ENCODE measurements around the gene ADPRS. TPM values are rescaled to one million over a fixed set of nuclear protein-coding genes. Genes with fewer than 3 reads are reported as not detected.

Gene ADPRS
- total RNA-seq, 1 experiment from 2014 or later: 26.5 TPM

DNA sequence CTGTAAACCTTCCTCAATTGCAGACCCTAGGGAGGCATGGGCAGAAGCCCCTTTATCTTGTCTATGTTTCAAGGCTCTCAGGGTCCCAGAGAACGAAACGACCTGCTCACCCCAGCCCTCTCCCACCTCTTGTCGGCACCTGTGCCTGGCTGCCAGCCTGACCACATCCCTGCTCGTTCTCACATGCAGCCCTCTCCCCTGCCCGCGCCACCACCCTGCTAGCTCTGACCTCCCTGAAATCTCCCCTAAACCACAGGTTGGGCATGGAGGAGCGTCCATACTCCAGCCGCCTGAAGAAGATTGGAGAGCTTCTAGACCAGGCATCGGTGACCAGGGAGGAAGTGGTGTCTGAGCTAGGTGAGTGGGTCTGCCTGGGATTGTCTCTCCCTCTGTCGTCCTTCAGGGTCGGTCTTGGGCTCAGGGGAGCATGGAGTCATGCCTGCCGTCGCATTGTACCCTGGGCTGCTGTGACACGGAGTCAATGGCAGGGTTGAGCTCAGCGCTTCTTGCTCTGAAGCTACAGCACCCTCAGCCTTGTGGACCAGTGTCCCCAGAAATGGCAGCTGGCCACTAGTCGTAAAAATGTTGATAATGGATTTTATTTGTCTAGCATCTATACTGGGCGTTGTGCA is 3.6 kb downstream of the ADPRS start:
- no peak overlapping the region for H3K4me3 Mint-ChIP-seq (ENCODE audit: low read depth, unreplicated experiment)
- H3K27ac Mint-ChIP-seq (ENCODE audit: unreplicated experiment): no peak overlapping the region
- H3K27me3 Mint-ChIP-seq (ENCODE audit: unreplicated experiment): no peaks in the 10 kb centered on the region
- no TSS peak for BruUV-seq (replicated peaks)
- H3K36me3 Mint-ChIP-seq (ENCODE audit: insufficient read depth, unreplicated experiment): peaks cover 37% of the 10 kb centered on the region
- peaks cover 9% of the 10 kb centered on the region for H3K4me1 Mint-ChIP-seq (ENCODE audit: low read depth, unreplicated experiment)
- CTCF ChIA-PET: interaction anchor here (0.5 kb wide), 1 partner anchor 591 kb away, joined by 4 read pairs; no protein-coding TSS in a partner anchor
- DNase-seq: no peak
- TF ChIP-seq, protein P1, sequence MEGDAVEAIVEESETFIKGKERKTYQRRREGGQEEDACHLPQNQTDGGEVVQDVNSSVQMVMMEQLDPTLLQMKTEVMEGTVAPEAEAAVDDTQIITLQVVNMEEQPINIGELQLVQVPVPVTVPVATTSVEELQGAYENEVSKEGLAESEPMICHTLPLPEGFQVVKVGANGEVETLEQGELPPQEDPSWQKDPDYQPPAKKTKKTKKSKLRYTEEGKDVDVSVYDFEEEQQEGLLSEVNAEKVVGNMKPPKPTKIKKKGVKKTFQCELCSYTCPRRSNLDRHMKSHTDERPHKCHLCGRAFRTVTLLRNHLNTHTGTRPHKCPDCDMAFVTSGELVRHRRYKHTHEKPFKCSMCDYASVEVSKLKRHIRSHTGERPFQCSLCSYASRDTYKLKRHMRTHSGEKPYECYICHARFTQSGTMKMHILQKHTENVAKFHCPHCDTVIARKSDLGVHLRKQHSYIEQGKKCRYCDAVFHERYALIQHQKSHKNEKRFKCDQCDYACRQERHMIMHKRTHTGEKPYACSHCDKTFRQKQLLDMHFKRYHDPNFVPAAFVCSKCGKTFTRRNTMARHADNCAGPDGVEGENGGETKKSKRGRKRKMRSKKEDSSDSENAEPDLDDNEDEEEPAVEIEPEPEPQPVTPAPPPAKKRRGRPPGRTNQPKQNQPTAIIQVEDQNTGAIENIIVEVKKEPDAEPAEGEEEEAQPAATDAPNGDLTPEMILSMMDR (IDR thresholded peaks at IDR 0.05; ENCODE audit: unreplicated experiment): no peak
- intact Hi-C loops (cut with micrococcal nuclease; ENCODE audit: unreplicated experiment): no loop called here
- no peaks in the 10 kb centered on the region for H3K9me3 Mint-ChIP-seq (ENCODE audit: low read depth, unreplicated experiment)

DNA sequence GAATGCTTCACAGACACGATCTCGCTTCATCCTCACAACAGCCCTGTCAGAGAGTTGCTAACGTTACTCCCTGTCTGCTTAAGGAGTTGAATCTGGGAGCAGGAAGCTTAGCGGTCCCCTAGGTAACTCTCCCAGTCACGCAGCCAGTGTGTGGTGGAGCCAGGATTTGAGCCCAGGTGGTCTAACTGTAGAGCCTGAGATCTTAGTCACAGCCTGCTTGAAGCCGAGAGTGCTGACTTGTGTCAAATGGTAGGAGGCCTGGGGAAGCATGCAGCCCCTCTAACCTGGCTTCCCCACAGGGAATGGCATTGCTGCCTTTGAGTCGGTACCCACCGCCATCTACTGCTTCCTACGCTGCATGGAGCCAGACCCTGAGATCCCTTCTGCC is 4.1 kb downstream of the ADPRS start:
- peaks cover 9% of the 10 kb centered on the region for H3K4me1 Mint-ChIP-seq (ENCODE audit: low read depth, unreplicated experiment)
- DNase-seq: no peak
- no peak overlapping the region for H3K27ac Mint-ChIP-seq (ENCODE audit: unreplicated experiment)
- intact Hi-C loops (cut with micrococcal nuclease; ENCODE audit: unreplicated experiment): no loop called here
- BruUV-seq (replicated peaks): no TSS peak
- CTCF ChIA-PET: no interaction called here
- peaks cover 37% of the 10 kb centered on the region for H3K36me3 Mint-ChIP-seq (ENCODE audit: insufficient read depth, unreplicated experiment)
- H3K27me3 Mint-ChIP-seq (ENCODE audit: unreplicated experiment): no peaks in the 10 kb centered on the region
- H3K9me3 Mint-ChIP-seq (ENCODE audit: low read depth, unreplicated experiment): no peaks in the 10 kb centered on the region
- H3K4me3 Mint-ChIP-seq (ENCODE audit: low read depth, unreplicated experiment): no peak overlapping the region
- TF ChIP-seq, protein P1 (IDR thresholded peaks at IDR 0.05; ENCODE audit: unreplicated experiment): no peak

DNA sequence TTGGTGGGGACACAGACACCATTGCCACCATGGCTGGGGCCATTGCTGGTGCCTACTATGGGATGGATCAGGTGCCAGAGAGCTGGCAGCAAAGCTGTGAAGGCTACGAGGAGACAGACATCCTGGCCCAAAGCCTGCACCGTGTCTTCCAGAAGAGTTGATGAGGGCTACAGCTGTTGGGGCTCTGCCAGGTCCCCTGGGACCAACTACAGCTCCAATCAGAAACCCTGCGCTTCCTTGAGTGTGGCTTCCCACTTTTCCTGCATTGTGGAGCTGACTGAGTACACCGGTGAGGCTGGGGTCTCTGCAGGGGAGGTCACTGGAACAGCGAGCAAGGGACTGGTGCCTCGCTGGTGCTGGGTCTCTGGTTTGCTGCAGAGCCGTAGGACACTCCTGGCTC is 4.5 kb downstream of the ADPRS start:
- Mint-ChIP-seq H3K4me1 (ENCODE audit: low read depth, unreplicated experiment) (peaks cover 9% of the 10 kb centered on the region), H3K27ac (ENCODE audit: unreplicated experiment) (no peak overlapping the region), H3K36me3 (ENCODE audit: insufficient read depth, unreplicated experiment) (peaks cover 35% of the 10 kb centered on the region), H3K27me3 (ENCODE audit: unreplicated experiment) (no peaks in the 10 kb centered on the region), H3K4me3 (ENCODE audit: low read depth, unreplicated experiment) (no peak overlapping the region), H3K9me3 (ENCODE audit: low read depth, unreplicated experiment) (no peaks in the 10 kb centered on the region)
- intact Hi-C loops (cut with micrococcal nuclease; ENCODE audit: unreplicated experiment): no loop called here
- TF ChIP-seq, protein P1 (IDR thresholded peaks at IDR 0.05; ENCODE audit: unreplicated experiment): no peak
- CTCF ChIA-PET: no interaction called here
- BruUV-seq (replicated peaks): no TSS peak
- no peak for DNase-seq

DNA sequence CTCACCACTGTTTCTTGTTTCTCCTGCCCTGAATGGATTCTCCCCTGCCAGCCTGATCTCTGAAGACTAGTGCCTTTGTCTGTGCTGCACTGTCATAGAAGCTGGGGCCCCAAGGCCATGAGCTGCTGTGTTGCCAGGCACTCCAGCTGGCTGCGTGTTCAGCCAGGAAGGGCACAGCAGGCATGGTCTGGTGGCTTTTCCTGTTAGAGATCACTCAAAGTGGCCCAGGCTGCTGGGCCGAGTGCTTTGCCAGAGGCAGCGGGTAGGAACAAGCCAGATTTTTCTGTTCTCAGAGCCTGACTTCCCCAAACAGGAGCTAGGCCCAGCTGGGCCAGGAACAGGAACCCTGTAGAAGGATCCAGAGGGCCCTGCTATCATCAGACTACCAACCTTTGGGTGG is 5.2 kb downstream of the ADPRS start:
- Mint-ChIP-seq H3K9me3 (ENCODE audit: low read depth, unreplicated experiment) (no peaks in the 10 kb centered on the region), H3K27me3 (ENCODE audit: unreplicated experiment) (no peaks in the 10 kb centered on the region), H3K27ac (ENCODE audit: unreplicated experiment) (no peak overlapping the region), H3K36me3 (ENCODE audit: insufficient read depth, unreplicated experiment) (peaks cover 28% of the 10 kb centered on the region), H3K4me1 (ENCODE audit: low read depth, unreplicated experiment) (peaks cover 9% of the 10 kb centered on the region), H3K4me3 (ENCODE audit: low read depth, unreplicated experiment) (no peak overlapping the region)
- intact Hi-C loops (cut with micrococcal nuclease; ENCODE audit: unreplicated experiment): no loop called here
- no TSS peak for BruUV-seq (replicated peaks)
- TF ChIP-seq, protein P1 (IDR thresholded peaks at IDR 0.05; ENCODE audit: unreplicated experiment): no peak
- CTCF ChIA-PET: no interaction called here
- DNase-seq: no peak

All from Calu3 (cell line).